Lower leg skin (tissue), 3 donors: ENCODE data around the gene KDM2B.

Experiments
- POLR2A ChIP-seq, 2 donors: fragments of 450-650 bp; IDR thresholded peaks; one replicate each; pipeline ENCODE4 v1.6.1; 2016 to 2017; ENCODE audit warnings: antibody characterized with exemption in 2 of 2, mild to moderate bottlenecking in 1 of 2, moderate library complexity in 1 of 2
- TF ChIP-seq, protein P1 (sequence below), 3 donors: fragments of 450-650 bp; IDR thresholded peaks; one replicate each; pipeline ENCODE4 v1.5.1; 2016; ENCODE audit warnings: antibody characterized with exemption in 3 of 3, mild to moderate bottlenecking in 3 of 3, moderate library complexity in 2 of 3

- TF ChIP-seq, protein P1, sequence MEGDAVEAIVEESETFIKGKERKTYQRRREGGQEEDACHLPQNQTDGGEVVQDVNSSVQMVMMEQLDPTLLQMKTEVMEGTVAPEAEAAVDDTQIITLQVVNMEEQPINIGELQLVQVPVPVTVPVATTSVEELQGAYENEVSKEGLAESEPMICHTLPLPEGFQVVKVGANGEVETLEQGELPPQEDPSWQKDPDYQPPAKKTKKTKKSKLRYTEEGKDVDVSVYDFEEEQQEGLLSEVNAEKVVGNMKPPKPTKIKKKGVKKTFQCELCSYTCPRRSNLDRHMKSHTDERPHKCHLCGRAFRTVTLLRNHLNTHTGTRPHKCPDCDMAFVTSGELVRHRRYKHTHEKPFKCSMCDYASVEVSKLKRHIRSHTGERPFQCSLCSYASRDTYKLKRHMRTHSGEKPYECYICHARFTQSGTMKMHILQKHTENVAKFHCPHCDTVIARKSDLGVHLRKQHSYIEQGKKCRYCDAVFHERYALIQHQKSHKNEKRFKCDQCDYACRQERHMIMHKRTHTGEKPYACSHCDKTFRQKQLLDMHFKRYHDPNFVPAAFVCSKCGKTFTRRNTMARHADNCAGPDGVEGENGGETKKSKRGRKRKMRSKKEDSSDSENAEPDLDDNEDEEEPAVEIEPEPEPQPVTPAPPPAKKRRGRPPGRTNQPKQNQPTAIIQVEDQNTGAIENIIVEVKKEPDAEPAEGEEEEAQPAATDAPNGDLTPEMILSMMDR (IDR thresholded peaks at IDR 0.05), result no peak
- TF ChIP-seq POLR2A (IDR thresholded peaks at IDR 0.05), result no peak
Measured at GRCh38 chr12:121388421-121388981, 192.3 kb downstream of the KDM2B start.
